ENCODE measurements around the gene SPATA24.
A peak's percentile ranks its signal among the peaks of the same experiment; 100 is the strongest.

Gene SPATA24

DNA sequence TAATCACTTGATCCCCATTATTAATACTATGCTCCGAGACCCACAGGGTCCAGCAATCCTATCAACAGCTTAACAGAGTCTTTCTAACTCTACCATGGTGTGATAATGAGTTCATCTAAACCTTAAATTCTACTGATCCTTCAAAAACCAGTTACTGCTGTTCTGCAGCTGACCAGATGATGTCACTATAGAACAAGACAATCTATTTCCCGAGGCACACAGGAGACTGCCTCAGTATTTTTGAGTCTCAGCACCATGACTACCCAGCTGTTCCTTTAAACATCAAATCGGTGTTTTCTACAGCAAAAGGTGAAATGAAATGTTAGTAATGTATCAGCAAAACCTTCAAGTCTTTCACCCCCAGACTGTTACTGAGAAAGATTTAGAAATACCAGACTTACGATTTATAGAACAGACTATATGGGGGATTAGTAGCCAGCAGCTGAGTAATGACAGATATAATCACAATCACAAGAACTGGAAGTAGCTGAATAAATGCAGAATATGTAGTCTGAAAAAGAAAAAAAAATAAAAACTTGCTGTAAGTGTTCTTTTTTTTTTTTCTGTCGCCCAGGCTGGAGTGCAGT is 18.5 kb upstream of the SPATA24 start:
- TF ChIP-seq, protein P1, sequence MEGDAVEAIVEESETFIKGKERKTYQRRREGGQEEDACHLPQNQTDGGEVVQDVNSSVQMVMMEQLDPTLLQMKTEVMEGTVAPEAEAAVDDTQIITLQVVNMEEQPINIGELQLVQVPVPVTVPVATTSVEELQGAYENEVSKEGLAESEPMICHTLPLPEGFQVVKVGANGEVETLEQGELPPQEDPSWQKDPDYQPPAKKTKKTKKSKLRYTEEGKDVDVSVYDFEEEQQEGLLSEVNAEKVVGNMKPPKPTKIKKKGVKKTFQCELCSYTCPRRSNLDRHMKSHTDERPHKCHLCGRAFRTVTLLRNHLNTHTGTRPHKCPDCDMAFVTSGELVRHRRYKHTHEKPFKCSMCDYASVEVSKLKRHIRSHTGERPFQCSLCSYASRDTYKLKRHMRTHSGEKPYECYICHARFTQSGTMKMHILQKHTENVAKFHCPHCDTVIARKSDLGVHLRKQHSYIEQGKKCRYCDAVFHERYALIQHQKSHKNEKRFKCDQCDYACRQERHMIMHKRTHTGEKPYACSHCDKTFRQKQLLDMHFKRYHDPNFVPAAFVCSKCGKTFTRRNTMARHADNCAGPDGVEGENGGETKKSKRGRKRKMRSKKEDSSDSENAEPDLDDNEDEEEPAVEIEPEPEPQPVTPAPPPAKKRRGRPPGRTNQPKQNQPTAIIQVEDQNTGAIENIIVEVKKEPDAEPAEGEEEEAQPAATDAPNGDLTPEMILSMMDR (IDR thresholded peaks at IDR 0.05; ENCODE audit: low read depth, low read length) = peak; percentile 93
- peak; percentile 49 for DNase-seq (ENCODE audit: extremely low read depth, low read depth)

DNA sequence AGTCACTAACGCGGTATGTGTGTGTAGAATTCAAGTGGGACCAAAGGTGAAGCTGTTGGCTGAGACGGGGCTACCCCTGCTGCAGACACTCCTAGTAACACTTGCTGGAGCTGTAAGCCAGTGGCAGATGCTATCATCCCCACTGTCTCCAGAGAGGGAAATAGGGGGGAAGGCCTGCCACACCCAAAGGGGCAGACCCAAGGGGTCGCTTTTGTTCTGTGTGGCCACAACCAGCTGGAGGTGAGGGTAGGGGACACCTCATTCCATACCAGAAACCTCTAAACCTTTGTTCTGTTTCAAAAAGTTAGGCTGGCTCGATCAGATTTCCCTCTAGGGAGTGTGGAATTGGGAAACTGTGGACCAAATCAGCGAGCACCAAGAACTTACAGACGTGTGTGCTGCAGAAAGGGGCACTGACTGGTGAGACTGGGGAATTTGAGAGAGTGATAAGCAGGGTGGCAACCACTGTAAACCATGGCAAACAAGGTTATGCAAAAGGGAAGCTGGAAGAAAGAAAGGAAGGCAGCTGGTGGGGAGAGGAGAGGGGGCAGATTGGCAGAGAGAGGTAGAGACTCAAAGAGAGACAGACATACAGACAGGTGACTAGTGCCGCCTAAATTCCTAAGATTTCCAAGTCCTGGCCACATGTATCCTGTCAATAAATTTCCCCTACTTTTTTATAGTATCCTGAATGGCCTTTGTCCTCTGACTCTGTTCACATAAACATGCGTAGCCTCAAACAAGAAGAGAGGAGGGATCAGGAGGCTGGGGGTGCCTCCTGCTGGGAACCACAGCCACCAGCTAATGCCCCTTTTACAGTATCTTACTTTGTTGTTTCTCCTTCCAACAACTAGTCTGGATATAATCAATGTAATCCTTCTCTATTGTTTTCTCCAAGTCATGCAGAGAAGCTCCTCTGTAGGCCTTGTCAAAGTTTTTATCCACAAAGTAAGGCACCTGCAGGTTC is 15.6 kb upstream of the SPATA24 start:
- no peak for DNase-seq (ENCODE audit: extremely low read depth, low read depth)
- TF ChIP-seq, protein P1 (IDR thresholded peaks at IDR 0.05; ENCODE audit: low read depth, low read length) = no peak

DNA sequence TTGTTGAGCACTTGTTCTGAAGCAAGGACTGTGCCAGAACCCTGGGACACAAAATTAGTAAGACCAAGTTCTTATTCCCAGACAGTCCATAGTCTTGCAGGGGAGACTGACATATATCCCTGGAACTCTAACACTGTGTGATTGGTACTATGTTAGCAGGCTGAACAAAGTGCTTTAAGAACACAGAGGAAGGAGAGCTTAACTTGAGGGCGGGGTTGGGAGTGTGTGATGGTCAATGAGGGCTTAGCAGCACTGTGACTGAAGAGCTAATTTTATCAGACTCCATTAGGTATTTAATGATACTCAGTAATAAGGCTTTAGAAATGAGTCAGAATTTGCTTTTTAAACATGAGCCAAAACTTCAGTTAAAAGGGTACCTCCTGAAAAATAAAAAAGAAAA is 14.9 kb upstream of the SPATA24 start:
- TF ChIP-seq, protein P1 (IDR thresholded peaks at IDR 0.05; ENCODE audit: low read depth, low read length) = no peak
- DNase-seq (ENCODE audit: extremely low read depth, low read depth) = no peak

DNA sequence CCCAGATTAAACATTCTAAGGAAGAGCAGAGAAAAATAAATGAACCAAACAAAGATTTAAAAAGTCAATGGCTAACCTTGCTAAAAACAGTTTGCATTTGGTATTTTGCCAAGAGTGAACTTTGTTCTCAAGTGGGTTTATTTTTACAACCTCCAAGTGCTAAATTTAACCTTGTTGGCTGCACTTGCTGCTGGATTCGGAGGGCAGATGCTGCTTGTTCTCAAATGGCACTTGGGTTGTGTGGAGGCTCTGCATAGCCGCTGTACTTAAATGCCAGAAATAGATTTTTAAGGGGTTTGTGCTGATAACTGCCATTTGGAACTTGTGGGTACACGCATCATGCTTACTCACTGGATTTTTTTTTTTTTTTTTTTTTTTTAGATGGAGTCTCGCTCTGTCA is 13.3 kb upstream of the SPATA24 start:
- TF ChIP-seq, protein P1 (IDR thresholded peaks at IDR 0.05; ENCODE audit: low read depth, low read length) = no peak
- no peak for DNase-seq (ENCODE audit: extremely low read depth, low read depth)

DNA sequence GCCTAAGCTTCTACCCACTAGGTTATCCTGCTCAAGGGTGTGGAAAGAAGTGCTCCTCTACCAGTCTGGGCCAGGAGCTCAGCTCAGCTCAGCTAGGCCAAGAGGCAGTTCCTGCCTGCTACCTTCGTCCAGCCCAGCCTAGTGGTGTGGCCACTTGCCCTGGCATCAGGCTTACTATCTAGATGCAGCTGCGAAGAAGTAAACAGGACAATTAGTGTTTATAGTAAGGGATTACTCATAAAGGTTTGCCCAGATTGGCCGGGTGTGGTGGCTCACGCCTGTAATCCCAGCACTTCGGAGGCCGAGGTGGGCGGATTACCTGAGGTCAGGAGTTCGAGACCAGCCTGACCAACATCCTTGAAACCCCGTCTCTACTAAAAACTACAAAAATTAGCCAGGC is 12.8 kb upstream of the SPATA24 start:
- no peak for DNase-seq (ENCODE audit: extremely low read depth, low read depth)
- TF ChIP-seq, protein P1 (IDR thresholded peaks at IDR 0.05; ENCODE audit: low read depth, low read length) = no peak

DNA sequence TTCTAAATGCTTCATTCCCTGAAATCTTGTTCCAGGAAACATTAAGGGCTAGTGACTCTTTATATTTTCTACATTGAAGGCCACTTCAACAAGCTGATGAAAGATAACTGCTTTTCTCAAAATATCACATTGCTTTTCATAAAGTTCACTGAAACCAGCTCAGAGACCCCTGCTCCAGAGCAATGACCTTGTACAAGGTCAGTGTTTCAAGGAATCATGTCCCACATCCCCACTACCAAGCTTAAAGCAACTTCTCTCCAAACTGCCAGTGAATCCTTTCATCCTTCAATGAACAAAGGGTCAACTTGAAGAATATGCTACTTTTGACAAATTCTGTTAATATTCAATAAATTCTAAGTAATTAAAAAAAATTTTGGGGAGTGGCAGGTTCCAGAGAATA is 12.0 kb upstream of the SPATA24 start:
- no peak for DNase-seq (ENCODE audit: extremely low read depth, low read depth)
- TF ChIP-seq, protein P1 (IDR thresholded peaks at IDR 0.05; ENCODE audit: low read depth, low read length) = no peak

DNA sequence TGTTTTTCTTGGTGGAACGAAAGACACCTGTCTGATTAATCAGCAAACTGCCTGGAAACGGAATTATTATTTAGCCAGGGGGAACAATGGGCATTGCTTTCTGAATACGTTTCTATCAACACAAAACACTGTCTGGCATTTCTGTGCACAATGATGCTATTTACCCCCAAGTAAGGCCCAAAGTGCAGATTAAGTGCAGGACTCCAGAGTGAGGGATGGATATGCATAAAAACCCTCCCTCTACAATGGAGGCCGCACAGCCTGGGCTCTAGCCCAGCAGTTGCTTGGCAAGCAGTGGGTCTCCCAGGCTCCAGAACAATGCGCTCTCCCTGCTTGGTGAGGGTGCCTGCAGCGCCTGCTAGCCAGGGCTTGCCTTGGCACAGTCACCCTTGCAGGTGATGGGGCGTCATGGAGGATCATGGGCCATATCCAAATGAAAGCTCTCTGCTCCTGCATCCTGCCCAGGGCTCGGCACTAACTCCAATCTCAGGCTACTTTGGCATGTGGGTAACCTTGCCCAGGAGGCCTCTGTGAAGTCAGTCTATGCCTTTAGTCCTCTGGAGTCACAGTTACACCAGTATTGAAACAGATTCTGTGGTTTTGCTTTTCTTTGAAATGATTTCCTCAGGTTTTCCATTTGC is 11.5 kb upstream of the SPATA24 start:
- TF ChIP-seq, protein P1 (IDR thresholded peaks at IDR 0.05; ENCODE audit: low read depth, low read length) = no peak
- DNase-seq (ENCODE audit: extremely low read depth, low read depth) = no peak
